Loucy (cell line): ENCODE data around the gene WDR75.

ENCODE experiments used
- CTCF ChIP-seq: fragments of 200-600 bp; sonication (generic); conservative IDR thresholded peaks from 2 replicates; pipeline ENCODE4 v1.5.1; 2014; ENCODE audit warnings: mild to moderate bottlenecking, antibody characterized with exemption, low read length
- EZH2phosphoT487 ChIP-seq: fragments of 200-600 bp; IDR thresholded peaks from 2 replicates; pipeline ENCODE4 v1.6.1; 2018; ENCODE audit warnings: antibody characterized with exemption, mild to moderate bottlenecking, moderate library complexity, borderline replicate concordance

- TF ChIP-seq CTCF = no peak
- no peak for TF ChIP-seq EZH2phosphoT487
These were observed 33.7 kb upstream of the WDR75 start for GRCh38 chr2:189407281-189408209.
